GM18507 (cell line): Measurements from ENCODE around the gene MICAL2.

Experiments
- DNase-seq: peaks from one replicate; pipeline ENCODE4 v3.0.0; 2011; ENCODE audit warnings: low read depth; ENCODE audit not compliant: insufficient read length; ENCODE audit errors: extremely low spot score
- FAIRE-seq: peaks from 2 replicates; lab custom pipeline; 2011; peaks lifted over from hg19 to GRCh38; lab: Jason Lieb, UNC

Gene MICAL2

GRCh38 chr11:12162652-12163051 is 52.3 kb downstream of the MICAL2 start:
- no peak for FAIRE-seq

GRCh38 chr11:12163181-12163941 is 53.0 kb downstream of the MICAL2 start:
- no peak for DNase-seq
- no peak for FAIRE-seq

More at GRCh38 chr11:12162652-12163051, 52.3 kb downstream of the MICAL2 start:
- DNase-seq = no peak

GRCh38 chr11:12164061-12165014 is 53.9 kb downstream of the MICAL2 start:
- DNase-seq = no peak
- FAIRE-seq = no peak

GRCh38 chr11:12165237-12165875 is 55.0 kb downstream of the MICAL2 start:
- DNase-seq (no peak), FAIRE-seq (no peak)

- no peak for DNase-seq
- FAIRE-seq = no peak
These were observed 56.1 kb downstream of the MICAL2 start for GRCh38 chr11:12166299-12167060.

- DNase-seq = no peak
These were observed 56.9 kb downstream of the MICAL2 start for GRCh38 chr11:12167061-12168000.

GRCh38 chr11:12168114-12168513 is 57.7 kb downstream of the MICAL2 start:
- DNase-seq (no peak), FAIRE-seq (no peak)

More at GRCh38 chr11:12167061-12168000, 56.9 kb downstream of the MICAL2 start:
- no peak for FAIRE-seq

GRCh38 chr11:12169822-12170221 is 59.4 kb downstream of the MICAL2 start:
- DNase-seq (no peak), FAIRE-seq (no peak)

- no peak for DNase-seq
- no peak for FAIRE-seq
These were observed 60.1 kb downstream of the MICAL2 start for GRCh38 chr11:12170501-12170900.

GRCh38 chr11:12170984-12171383 is 60.6 kb downstream of the MICAL2 start:
- DNase-seq = no peak
- no peak for FAIRE-seq

GRCh38 chr11:12171921-12172320 is 61.5 kb downstream of the MICAL2 start:
- DNase-seq (no peak), FAIRE-seq (no peak)

GRCh38 chr11:12172493-12173013 is 62.2 kb downstream of the MICAL2 start:
- FAIRE-seq (no peak), DNase-seq (no peak)

GRCh38 chr11:12173111-12173510 is 62.7 kb downstream of the MICAL2 start:
- DNase-seq (no peak), FAIRE-seq (no peak)

GRCh38 chr11:12174128-12174476 is 63.7 kb downstream of the MICAL2 start:
- no peak for FAIRE-seq
- no peak for DNase-seq

GRCh38 chr11:12174477-12175143 is 64.2 kb downstream of the MICAL2 start:
- FAIRE-seq = peak; percentile 63
- no peak for DNase-seq

- no peak for FAIRE-seq
- no peak for DNase-seq
These were observed 65.4 kb downstream of the MICAL2 start for GRCh38 chr11:12175694-12176241.

GRCh38 chr11:12176410-12176809 is 66.0 kb downstream of the MICAL2 start:
- no peak for DNase-seq
- FAIRE-seq = no peak
